ENCODE data around the gene TPCN2.

The TPCN2 gene

GRCh38 chr11:69173331-69173730, 124.6 kb downstream of the TPCN2 start:
- DNase-seq (ENCODE audit: extremely low read depth, low read depth): no peak
- TF ChIP-seq CTCF (IDR thresholded peaks at IDR 0.05; ENCODE audit: low read depth, low read length, missing control alignments): no peak
- H3K4me3 ChIP-seq (replicated peaks; ENCODE audit: low read depth, low read length): no peak overlapping the region

- DNase-seq (ENCODE audit: extremely low read depth, low read depth): no peak
- no peak for TF ChIP-seq CTCF (IDR thresholded peaks at IDR 0.05; ENCODE audit: low read depth, low read length, missing control alignments)
These were observed 125.3 kb downstream of the TPCN2 start for GRCh38 chr11:69173925-69174581.

GRCh38 chr11:69174841-69175240, 126.1 kb downstream of the TPCN2 start:
- DNase-seq (ENCODE audit: extremely low read depth, low read depth): no peak
- no peak for TF ChIP-seq CTCF (IDR thresholded peaks at IDR 0.05; ENCODE audit: low read depth, low read length, missing control alignments)
- no peak overlapping the region for H3K4me3 ChIP-seq (replicated peaks; ENCODE audit: low read depth, low read length)

More at GRCh38 chr11:69173925-69174581, 125.3 kb downstream of the TPCN2 start:
- no peak overlapping the region for H3K4me3 ChIP-seq (replicated peaks; ENCODE audit: low read depth, low read length)

- no peak for DNase-seq (ENCODE audit: extremely low read depth, low read depth)
- no peak overlapping the region for H3K4me3 ChIP-seq (replicated peaks; ENCODE audit: low read depth, low read length)
- TF ChIP-seq CTCF (IDR thresholded peaks at IDR 0.05; ENCODE audit: low read depth, low read length, missing control alignments): no peak
These were observed 130.2 kb downstream of the TPCN2 start for GRCh38 chr11:69178819-69179482.

- TF ChIP-seq CTCF (IDR thresholded peaks at IDR 0.05; ENCODE audit: low read depth, low read length, missing control alignments): no peak
- no peak overlapping the region for H3K4me3 ChIP-seq (replicated peaks; ENCODE audit: low read depth, low read length)
- no peak for DNase-seq (ENCODE audit: extremely low read depth, low read depth)
These were observed 131.5 kb downstream of the TPCN2 start for GRCh38 chr11:69180226-69180625.

GRCh38 chr11:69180726-69181125, 132.0 kb downstream of the TPCN2 start:
- TF ChIP-seq CTCF (IDR thresholded peaks at IDR 0.05; ENCODE audit: low read depth, low read length, missing control alignments): no peak
- DNase-seq (ENCODE audit: extremely low read depth, low read depth): no peak
- H3K4me3 ChIP-seq (replicated peaks; ENCODE audit: low read depth, low read length): no peak overlapping the region
